Measurements from ENCODE around the gene HMGCS2.
A peak's percentile ranks its signal among the peaks of the same experiment; 100 is the strongest.

HMGCS2 gene

DNA sequence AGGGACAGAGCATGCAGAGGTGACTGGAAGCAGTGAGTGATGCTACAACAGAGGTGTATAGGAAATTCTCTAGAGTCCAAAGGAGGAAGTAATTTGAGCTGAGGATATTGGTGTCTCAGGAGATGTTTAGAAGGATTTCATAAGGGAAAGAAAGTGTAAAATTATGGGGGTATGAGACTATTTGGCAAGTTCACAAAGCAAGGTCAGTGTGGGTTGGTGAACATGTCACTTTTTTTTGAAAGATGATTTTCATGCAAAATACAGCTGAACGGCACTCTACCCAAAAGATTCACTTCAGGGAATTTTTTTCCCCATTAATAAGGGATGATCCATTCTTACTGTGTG is 24.1 kb downstream of the HMGCS2 start:
- no peak overlapping the region for H3K4me2 ChIP-seq (ENCODE audit: low read depth, low read length, poor library complexity, severe bottlenecking)
- no peak overlapping the region for H2AFZ ChIP-seq (ENCODE audit: low read depth, low read length, severe bottlenecking)
- no peak overlapping the region for H3K4me3 ChIP-seq (ENCODE audit: insufficient read depth, low read length, poor library complexity, severe bottlenecking)
- H3K36me3 ChIP-seq (ENCODE audit: low read length): no peaks in the 10 kb centered on the region
- H4K20me1 ChIP-seq (ENCODE audit: low read depth, low read length): no peaks in the 10 kb centered on the region
- H3K9ac ChIP-seq (ENCODE audit: low read length): no peak overlapping the region
- 0 out of 2 replicates have a peak, but pooled peaks cover 8% of the 10 kb centered on the region for H3F3A ChIP-seq (ENCODE audit: insufficient read depth)
- H3K79me2 ChIP-seq (ENCODE audit: insufficient read depth, low read length): no peaks in the 10 kb centered on the region
- TF ChIP-seq, protein P1, sequence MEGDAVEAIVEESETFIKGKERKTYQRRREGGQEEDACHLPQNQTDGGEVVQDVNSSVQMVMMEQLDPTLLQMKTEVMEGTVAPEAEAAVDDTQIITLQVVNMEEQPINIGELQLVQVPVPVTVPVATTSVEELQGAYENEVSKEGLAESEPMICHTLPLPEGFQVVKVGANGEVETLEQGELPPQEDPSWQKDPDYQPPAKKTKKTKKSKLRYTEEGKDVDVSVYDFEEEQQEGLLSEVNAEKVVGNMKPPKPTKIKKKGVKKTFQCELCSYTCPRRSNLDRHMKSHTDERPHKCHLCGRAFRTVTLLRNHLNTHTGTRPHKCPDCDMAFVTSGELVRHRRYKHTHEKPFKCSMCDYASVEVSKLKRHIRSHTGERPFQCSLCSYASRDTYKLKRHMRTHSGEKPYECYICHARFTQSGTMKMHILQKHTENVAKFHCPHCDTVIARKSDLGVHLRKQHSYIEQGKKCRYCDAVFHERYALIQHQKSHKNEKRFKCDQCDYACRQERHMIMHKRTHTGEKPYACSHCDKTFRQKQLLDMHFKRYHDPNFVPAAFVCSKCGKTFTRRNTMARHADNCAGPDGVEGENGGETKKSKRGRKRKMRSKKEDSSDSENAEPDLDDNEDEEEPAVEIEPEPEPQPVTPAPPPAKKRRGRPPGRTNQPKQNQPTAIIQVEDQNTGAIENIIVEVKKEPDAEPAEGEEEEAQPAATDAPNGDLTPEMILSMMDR (IDR thresholded peaks at IDR 0.05; ENCODE audit: insufficient read depth, low read length, poor library complexity, severe bottlenecking): no peak
- TF ChIP-seq EZH2phosphoT487 (conservative IDR thresholded peaks at IDR 0.05; ENCODE audit: low read length): no peak
- no peaks in the 10 kb centered on the region for H3K27me3 ChIP-seq (ENCODE audit: low read length)
- H3K27ac ChIP-seq (ENCODE audit: low read depth, low read length): no peak overlapping the region
- H3K9me2 ChIP-seq (replicated peaks; ENCODE audit: insufficient read depth, low read length): no peaks in the 10 kb centered on the region
- H3K9me3 ChIP-seq (ENCODE audit: insufficient read depth, low read length): no peaks in the 10 kb centered on the region

DNA sequence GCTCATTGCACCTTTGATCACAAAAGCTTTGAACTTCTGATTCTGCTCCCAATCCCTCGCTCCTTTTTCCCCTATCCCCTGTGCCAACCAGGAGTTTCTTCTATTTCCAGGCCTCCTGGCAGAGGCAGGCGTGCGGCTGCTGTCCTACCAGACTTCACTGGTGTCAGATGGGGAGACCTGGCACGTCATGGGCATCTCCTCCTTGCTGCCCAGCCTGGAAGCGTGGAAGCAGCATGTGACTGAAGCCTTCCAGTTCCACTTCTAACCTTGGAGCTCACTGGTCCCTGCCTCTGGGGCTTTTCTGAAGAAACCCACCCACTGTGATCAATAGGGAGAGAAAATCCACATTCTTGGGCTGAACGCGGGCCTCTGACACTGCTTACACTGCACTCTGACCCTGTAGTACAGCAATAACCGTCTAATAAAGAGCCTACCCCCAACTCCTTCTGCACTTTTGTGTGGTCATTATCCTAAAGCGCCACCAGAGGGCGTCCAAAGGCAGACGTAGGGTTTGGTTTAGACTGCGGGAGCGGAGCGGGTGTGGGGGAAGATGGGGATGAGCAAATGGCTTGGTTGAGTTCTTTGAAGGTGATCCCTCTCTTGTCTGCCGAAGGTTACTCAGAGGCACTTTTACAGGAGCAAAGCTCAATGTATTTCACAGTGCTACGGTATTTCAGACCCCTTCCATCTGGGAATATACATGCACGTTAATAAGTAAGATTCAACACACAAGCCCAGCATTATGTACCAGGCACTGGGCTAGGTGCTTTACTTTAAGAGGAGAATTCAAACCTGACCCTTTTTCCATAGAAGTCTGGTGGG is 24.7 kb downstream of the HMGCS2 start:
- H2AFZ ChIP-seq (ENCODE audit: low read depth, low read length, severe bottlenecking): no peak overlapping the region
- no peaks in the 10 kb centered on the region for H4K20me1 ChIP-seq (ENCODE audit: low read depth, low read length)
- TF ChIP-seq EZH2phosphoT487 (conservative IDR thresholded peaks at IDR 0.05; ENCODE audit: low read length): no peak
- TF ChIP-seq, protein P1 (IDR thresholded peaks at IDR 0.05; ENCODE audit: insufficient read depth, low read length, poor library complexity, severe bottlenecking): peak; percentile 91
- H3K9me2 ChIP-seq (replicated peaks; ENCODE audit: insufficient read depth, low read length): no peaks in the 10 kb centered on the region
- no peaks in the 10 kb centered on the region for H3K36me3 ChIP-seq (ENCODE audit: low read length)
- H3F3A ChIP-seq (ENCODE audit: insufficient read depth): 0 out of 2 replicates have a peak, but pooled peaks cover 8% of the 10 kb centered on the region
- H3K9me3 ChIP-seq (ENCODE audit: insufficient read depth, low read length): no peaks in the 10 kb centered on the region
- H3K9ac ChIP-seq (ENCODE audit: low read length): no peak overlapping the region
- H3K4me2 ChIP-seq (ENCODE audit: low read depth, low read length, poor library complexity, severe bottlenecking): no peak overlapping the region
- no peaks in the 10 kb centered on the region for H3K79me2 ChIP-seq (ENCODE audit: insufficient read depth, low read length)
- H3K27ac ChIP-seq (ENCODE audit: low read depth, low read length): no peak overlapping the region
- no peaks in the 10 kb centered on the region for H3K27me3 ChIP-seq (ENCODE audit: low read length)
- H3K4me3 ChIP-seq (ENCODE audit: insufficient read depth, low read length, poor library complexity, severe bottlenecking): no peak overlapping the region

DNA sequence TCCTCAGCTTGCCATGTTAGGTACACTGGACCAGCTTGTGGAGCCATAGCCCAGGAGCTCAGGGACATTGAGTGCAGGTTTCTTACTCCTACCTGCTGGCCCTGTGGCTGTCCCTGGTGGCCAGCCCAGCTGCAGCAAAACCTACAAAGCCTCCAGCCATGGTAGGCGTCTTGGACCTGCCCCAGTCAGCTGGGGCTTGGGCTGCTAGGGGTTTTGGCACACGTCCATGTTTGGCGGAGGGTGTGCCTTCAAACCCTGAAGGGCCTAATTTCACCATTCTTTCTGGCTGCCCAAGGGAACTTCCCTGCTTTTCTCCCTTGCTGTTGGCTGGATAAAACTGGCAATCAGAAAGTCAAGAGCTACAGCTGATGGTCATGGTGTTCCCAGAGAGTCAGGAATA is 25.4 kb downstream of the HMGCS2 start:
- Histone ChIP-seq H3F3A (ENCODE audit: insufficient read depth) (0 out of 2 replicates have a peak, but pooled peaks cover 8% of the 10 kb centered on the region), H3K4me3 (ENCODE audit: insufficient read depth, low read length, poor library complexity, severe bottlenecking) (no peak overlapping the region), H3K4me2 (ENCODE audit: low read depth, low read length, poor library complexity, severe bottlenecking) (no peak overlapping the region), H2AFZ (ENCODE audit: low read depth, low read length, severe bottlenecking) (no peak overlapping the region), H3K9me2 (replicated peaks; ENCODE audit: insufficient read depth, low read length) (no peaks in the 10 kb centered on the region), H3K27ac (ENCODE audit: low read depth, low read length) (no peak overlapping the region), H3K9ac (ENCODE audit: low read length) (no peak overlapping the region), H3K27me3 (ENCODE audit: low read length) (no peaks in the 10 kb centered on the region), H3K9me3 (ENCODE audit: insufficient read depth, low read length) (no peaks in the 10 kb centered on the region), H3K36me3 (ENCODE audit: low read length) (no peaks in the 10 kb centered on the region), H3K79me2 (ENCODE audit: insufficient read depth, low read length) (no peaks in the 10 kb centered on the region), H4K20me1 (ENCODE audit: low read depth, low read length) (no peaks in the 10 kb centered on the region)
- TF ChIP-seq EZH2phosphoT487 (conservative IDR thresholded peaks at IDR 0.05; ENCODE audit: low read length): no peak
- TF ChIP-seq, protein P1 (IDR thresholded peaks at IDR 0.05; ENCODE audit: insufficient read depth, low read length, poor library complexity, severe bottlenecking): no peak
